ENCODE measurements around the gene CACNB1.

GRCh38 chr17:39158623-39159022 is 38.8 kb downstream of the CACNB1 start:
- TF ChIP-seq CTCF (conservative IDR thresholded peaks at IDR 0.05; ENCODE audit: low read depth, low read length), result no peak
- TF ChIP-seq EZH2 (IDR thresholded peaks at IDR 0.05; ENCODE audit: low read length, unreplicated experiment), result no peak
- no peak for TF ChIP-seq EZH2phosphoT487 (IDR thresholded peaks at IDR 0.05; ENCODE audit: borderline replicate concordance, low read length)

Measured in PC-3 (cell line).